Astrocyte of the cerebellum (primary cell): ENCODE results near the gene IMP3.

Experiments used
- DNase-seq: peaks from one replicate; pipeline ENCODE4 v3.0.0-alpha.2; 2011; ENCODE audit warnings: low read depth
- H3K4me3 ChIP-seq: 2 replicates; pipeline ENCODE4 v1.5.1; 2011; ENCODE audit warnings: mild to moderate bottlenecking, low read depth, low read length, moderate library complexity
- CTCF ChIP-seq: IDR thresholded peaks from 2 replicates; pipeline ENCODE4 v1.5.1; 2012; ENCODE audit warnings: low read length, low read depth, moderate library complexity, mild to moderate bottlenecking; ENCODE audit errors: missing control alignments
- in situ Hi-C: cut with HindIII; loops from 2 replicates; pipeline ENCODE4 v1.10.0; 2017; ENCODE audit warnings: low sequenced_read_pairs

IMP3 gene

GRCh38 chr15:75620058-75620820, 19.8 kb downstream of the IMP3 start:
- DNase-seq: no peak
- in situ Hi-C loops: no loop called here
- no peak for TF ChIP-seq CTCF
- H3K4me3 ChIP-seq: peak overlapping the region; percentile 14

GRCh38 chr15:75616766-75617165, 23.3 kb downstream of the IMP3 start:
- TF ChIP-seq CTCF: no peak
- H3K4me3 ChIP-seq: no peak overlapping the region
- in situ Hi-C loops: no loop called here
- DNase-seq: no peak

GRCh38 chr15:75606711-75607699, 33.0 kb downstream of the IMP3 start:
- peak; percentile 50 for DNase-seq
- no peak overlapping the region for H3K4me3 ChIP-seq
- in situ Hi-C loops: no loop called here
- no peak for TF ChIP-seq CTCF

- TF ChIP-seq CTCF: no peak
- in situ Hi-C loops: no loop called here
- DNase-seq: no peak
- no peak overlapping the region for H3K4me3 ChIP-seq
Measured at GRCh38 chr15:75606026-75606425, 34.0 kb downstream of the IMP3 start.

- no peak for DNase-seq
- in situ Hi-C loops: no loop called here
- H3K4me3 ChIP-seq: no peak overlapping the region
- no peak for TF ChIP-seq CTCF
Measured at GRCh38 chr15:75599401-75599800, 40.6 kb downstream of the IMP3 start.

- H3K4me3 ChIP-seq: no peak overlapping the region
- DNase-seq: no peak
- TF ChIP-seq CTCF: no peak
- in situ Hi-C loops: no loop called here
Measured at GRCh38 chr15:75598361-75598760, 41.7 kb downstream of the IMP3 start.
